ENCODE measurements around the gene NR1H4. TPM values are rescaled to one million over a fixed set of nuclear protein-coding genes. Genes with fewer than 3 reads are reported as not detected.

Gene NR1H4
- polyA plus RNA-seq, 3 donors: not detected

GRCh38 chr12:100484183-100484886, 10.7 kb downstream of the NR1H4 start:
- peak overlapping the region in 1 of 7 donors; percentile 4 for H3K27ac Mint-ChIP-seq
- Histone ChIP-seq H3K4me2 (replicated peaks; ENCODE audit: extremely low read depth, low read length, poor library complexity, severe bottlenecking) (no peak overlapping the region), H3K27ac (ENCODE audit: low read depth in 1 of 2, low read length in 2 of 2) (no peak overlapping the region), H3K79me2 (ENCODE audit: insufficient read depth, low read length) (no peaks in the 10 kb centered on the region), H3K36me3 (replicated peaks in 1 of 2; ENCODE audit: control insufficient read depth in 1 of 2, insufficient read depth in 2 of 2, low read length in 2 of 2) (no peaks in the 10 kb centered on the region), H4K20me1 (ENCODE audit: insufficient read depth, low read length) (no peaks in the 10 kb centered on the region), H2AFZ (ENCODE audit: insufficient read depth, low read depth, low read length, poor library complexity, severe bottlenecking) (no peak overlapping the region), H3K4me1 (ENCODE audit: control insufficient read depth in 1 of 2, insufficient read depth in 2 of 2, low read length in 2 of 2) (no peaks in the 10 kb centered on the region), H3K9ac (ENCODE audit: insufficient read depth, low read length, poor library complexity, severe bottlenecking) (no peak overlapping the region), H3K9me3 (replicated peaks in 1 of 2; ENCODE audit: control insufficient read depth in 1 of 2, insufficient read depth in 1 of 2, low read length in 2 of 2) (no peaks in the 10 kb centered on the region), H3K27me3 (ENCODE audit: control insufficient read depth in 2 of 2, insufficient read depth in 2 of 2, low read length in 2 of 2) (no peaks in the 10 kb centered on the region), H3K4me3 (replicated peaks in 1 of 3; ENCODE audit: low read depth in 2 of 3, low read length in 3 of 3) (no peak overlapping the region)
- peaks cover 0 to 5% (median 0%) of the 10 kb centered on the region in 7 donors for H3K9me3 Mint-ChIP-seq
- peaks cover 0 to 9% (median 2%) of the 10 kb centered on the region in 3 donors for H3K27me3 Mint-ChIP-seq (ENCODE audit: low read depth in 3 of 3)
- DNase-seq: no peak
- no peak for TF ChIP-seq CTCF (IDR thresholded peaks at IDR 0.05)
- 0% methylated on average over 2 of the region's 6 CpGs for WGBS (ENCODE audit: insufficient coverage)
- H3K4me1 Mint-ChIP-seq: no peaks in the 10 kb centered on the region
- intact Hi-C loops (cut with micrococcal nuclease): no loop called here
- no peaks in the 10 kb centered on the region for H3K36me3 Mint-ChIP-seq
- no peak overlapping the region for H3K4me3 Mint-ChIP-seq

GRCh38 chr12:100484891-100485471, 11.3 kb downstream of the NR1H4 start:
- Histone ChIP-seq H3K9me3 (replicated peaks in 1 of 2; ENCODE audit: control insufficient read depth in 1 of 2, insufficient read depth in 1 of 2, low read length in 2 of 2) (no peaks in the 10 kb centered on the region), H3K4me2 (replicated peaks; ENCODE audit: extremely low read depth, low read length, poor library complexity, severe bottlenecking) (no peak overlapping the region), H2AFZ (ENCODE audit: insufficient read depth, low read depth, low read length, poor library complexity, severe bottlenecking) (no peak overlapping the region), H3K27ac (ENCODE audit: low read depth in 1 of 2, low read length in 2 of 2) (no peak overlapping the region), H3K4me1 (ENCODE audit: control insufficient read depth in 1 of 2, insufficient read depth in 2 of 2, low read length in 2 of 2) (no peaks in the 10 kb centered on the region), H3K4me3 (replicated peaks in 1 of 3; ENCODE audit: low read depth in 2 of 3, low read length in 3 of 3) (no peak overlapping the region), H3K9ac (ENCODE audit: insufficient read depth, low read length, poor library complexity, severe bottlenecking) (no peak overlapping the region), H4K20me1 (ENCODE audit: insufficient read depth, low read length) (no peaks in the 10 kb centered on the region), H3K36me3 (replicated peaks in 1 of 2; ENCODE audit: control insufficient read depth in 1 of 2, insufficient read depth in 2 of 2, low read length in 2 of 2) (no peaks in the 10 kb centered on the region), H3K79me2 (ENCODE audit: insufficient read depth, low read length) (no peaks in the 10 kb centered on the region), H3K27me3 (ENCODE audit: control insufficient read depth in 2 of 2, insufficient read depth in 2 of 2, low read length in 2 of 2) (no peaks in the 10 kb centered on the region)
- Mint-ChIP-seq H3K4me1 (no peaks in the 10 kb centered on the region), H3K36me3 (no peaks in the 10 kb centered on the region), H3K9me3 (peaks cover 0 to 5% (median 0%) of the 10 kb centered on the region in 7 donors), H3K27ac (no peak overlapping the region), H3K27me3 (ENCODE audit: low read depth in 3 of 3) (peaks cover 0 to 3% (median 2%) of the 10 kb centered on the region in 3 donors), H3K4me3 (no peak overlapping the region)
- no peak for DNase-seq
- no peak for TF ChIP-seq CTCF (IDR thresholded peaks at IDR 0.05)
- intact Hi-C loops (cut with micrococcal nuclease): no loop called here
